PFSK-1 (cell line): ENCODE data around the gene HNF1B.

Experiments
- FOXP2 ChIP-seq: optimal IDR thresholded peaks from 2 replicates; pipeline ENCODE3; 2011; ENCODE audit warnings: borderline replicate concordance, control low read depth, inconsistent platforms; ENCODE audit not compliant: insufficient read depth; ENCODE audit errors: extremely low read length, extremely low read depth
- POLR2AphosphoS5 ChIP-seq: IDR thresholded peaks from 2 replicates; pipeline ENCODE4 v1.6.1; 2012; ENCODE audit warnings: low read depth, mild to moderate bottlenecking, control low read depth, low read length, moderate library complexity
- REST ChIP-seq, 2 experiments: IDR thresholded peaks; 2 replicates each; pipeline versions ENCODE4 v1.6.1 to v1.8.0; 2011 to 2012; ENCODE audit warnings: low read depth in 2 of 2, low read length in 2 of 2, control low read depth in 1 of 2, inconsistent platforms in 1 of 2, mild to moderate bottlenecking in 1 of 2, moderate library complexity in 1 of 2; ENCODE audit not compliant: insufficient read depth in 1 of 2
- SIN3A ChIP-seq: IDR thresholded peaks from 2 replicates; pipeline ENCODE4 v1.6.1; 2012; ENCODE audit warnings: mild to moderate bottlenecking, low read length, moderate library complexity, borderline replicate concordance; ENCODE audit not compliant: insufficient read depth
- TAF1 ChIP-seq: IDR thresholded peaks from 2 replicates; pipeline ENCODE4 v1.6.1; 2012; ENCODE audit warnings: low read length, control low read depth, borderline replicate concordance; ENCODE audit not compliant: insufficient read depth

DNA sequence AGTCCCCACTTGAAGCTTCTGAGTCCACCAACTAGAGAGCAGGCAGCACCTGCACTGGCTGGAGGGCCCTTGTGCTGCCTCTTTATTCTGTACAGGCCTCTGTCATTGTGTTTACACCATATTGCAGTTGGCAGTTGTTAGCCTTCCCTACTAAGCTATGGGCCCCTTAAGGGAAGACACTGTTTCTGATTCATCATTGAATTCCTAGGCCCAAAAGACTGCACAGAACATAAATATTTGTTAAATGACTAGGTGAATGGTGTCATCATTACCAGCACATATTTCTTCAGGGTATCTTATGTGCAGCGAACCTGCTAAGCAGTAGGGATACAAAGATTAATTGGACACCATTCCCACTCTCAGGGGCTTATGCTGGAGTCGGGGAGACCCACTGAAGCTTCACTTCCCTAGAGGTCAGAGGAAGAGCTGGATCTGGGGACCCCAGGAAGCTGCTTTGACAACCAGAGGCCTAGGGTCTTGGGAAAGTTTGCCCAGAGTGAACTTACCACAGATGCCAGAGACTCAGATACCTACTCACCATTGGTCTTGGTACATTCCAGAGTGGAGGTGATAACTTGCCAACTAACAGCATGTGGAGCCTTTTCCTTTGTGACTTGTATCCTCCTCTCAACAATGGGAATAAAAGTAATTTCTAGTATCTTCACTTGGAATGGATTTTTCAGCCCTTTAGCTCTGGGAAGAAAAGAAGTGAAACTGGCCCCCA, 72.9 kb downstream of the HNF1B start:
- TF ChIP-seq REST (IDR thresholded peaks at IDR 0.05; ENCODE audit: insufficient read depth in 1 of 2, low read depth in 2 of 2, low read length in 2 of 2) (no peak), POLR2AphosphoS5 (no peak), SIN3A (no peak), TAF1 (no peak), FOXP2 (no peak)
